ENCODE measurements around the gene ENPEP.
"Not testable (repeated sequence)": the region's sequence is repeated elsewhere in the genome, so short reads cannot be mapped to it uniquely, and the experiment has no call there.

Gene ENPEP

GRCh38 chr4:110540982-110541451 lies 65.1 kb downstream of the ENPEP start:
- H3K27ac ChIP-seq, result no peak overlapping the region
- H3K4me3 ChIP-seq, result no peak overlapping the region
- TF ChIP-seq EZH2 (IDR thresholded peaks at IDR 0.05) (no peak), POLR2AphosphoS5 (IDR thresholded peaks at IDR 0.05; ENCODE audit: borderline replicate concordance, low read depth, low read length) (no peak), FOXP2 (optimal IDR thresholded peaks at IDR 0.05; ENCODE audit: control extremely low read depth, extremely low read length, insufficient read depth) (no peak)
- H3K9ac ChIP-seq (ENCODE audit: insufficient read length), result no peak overlapping the region
- H3K9me3 ChIP-seq (ENCODE audit: low read depth, low read length), result no peaks in the 10 kb centered on the region
- H3K36me3 ChIP-seq (ENCODE audit: insufficient read depth, low read length), result no peaks in the 10 kb centered on the region
- no peak for DNase-seq (ENCODE audit: low read depth, low spot score)

GRCh38 chr4:110543577-110543976 lies 67.6 kb downstream of the ENPEP start:
- no peak for TF ChIP-seq EZH2 (IDR thresholded peaks at IDR 0.05)
- no peak for TF ChIP-seq FOXP2 (optimal IDR thresholded peaks at IDR 0.05; ENCODE audit: control extremely low read depth, extremely low read length, insufficient read depth)
- TF ChIP-seq POLR2AphosphoS5 (IDR thresholded peaks at IDR 0.05; ENCODE audit: borderline replicate concordance, low read depth, low read length), result no peak
- Histone ChIP-seq H3K9me3 (ENCODE audit: low read depth, low read length) (no peaks in the 10 kb centered on the region), H3K4me3 (no peak overlapping the region), H3K36me3 (ENCODE audit: insufficient read depth, low read length) (no peaks in the 10 kb centered on the region), H3K9ac (ENCODE audit: insufficient read length) (no peak overlapping the region), H3K27ac (no peak overlapping the region)
- no peak for DNase-seq (ENCODE audit: low read depth, low spot score)

- H3K9me3 ChIP-seq (ENCODE audit: low read depth, low read length), result no peaks in the 10 kb centered on the region
- no peak overlapping the region for H3K4me3 ChIP-seq
- no peak for DNase-seq (ENCODE audit: low read depth, low spot score)
- TF ChIP-seq FOXP2 (optimal IDR thresholded peaks at IDR 0.05; ENCODE audit: control extremely low read depth, extremely low read length, insufficient read depth) (no peak), EZH2 (IDR thresholded peaks at IDR 0.05) (no peak), POLR2AphosphoS5 (IDR thresholded peaks at IDR 0.05; ENCODE audit: borderline replicate concordance, low read depth, low read length) (no peak)
- H3K36me3 ChIP-seq (ENCODE audit: insufficient read depth, low read length), result no peaks in the 10 kb centered on the region
- no peak overlapping the region for H3K27ac ChIP-seq
- H3K9ac ChIP-seq (ENCODE audit: insufficient read length), result no peak overlapping the region
Observed at GRCh38 chr4:110544594-110544993, 68.6 kb downstream of the ENPEP start.

- Histone ChIP-seq H3K9ac (ENCODE audit: insufficient read length) (no peak overlapping the region), H3K36me3 (ENCODE audit: insufficient read depth, low read length) (no peaks in the 10 kb centered on the region), H3K27ac (no peak overlapping the region), H3K4me3 (no peak overlapping the region), H3K9me3 (ENCODE audit: low read depth, low read length) (no peaks in the 10 kb centered on the region)
- no peak for DNase-seq (ENCODE audit: low read depth, low spot score)
- no peak for TF ChIP-seq FOXP2 (optimal IDR thresholded peaks at IDR 0.05; ENCODE audit: control extremely low read depth, extremely low read length, insufficient read depth)
- TF ChIP-seq POLR2AphosphoS5 (IDR thresholded peaks at IDR 0.05; ENCODE audit: borderline replicate concordance, low read depth, low read length), result no peak
- TF ChIP-seq EZH2 (IDR thresholded peaks at IDR 0.05), result no peak
Observed at GRCh38 chr4:110550260-110550659, 74.3 kb downstream of the ENPEP start.

- no peak for TF ChIP-seq EZH2 (IDR thresholded peaks at IDR 0.05)
- TF ChIP-seq POLR2AphosphoS5 (IDR thresholded peaks at IDR 0.05; ENCODE audit: borderline replicate concordance, low read depth, low read length), result no peak
- TF ChIP-seq FOXP2 (optimal IDR thresholded peaks at IDR 0.05; ENCODE audit: control extremely low read depth, extremely low read length, insufficient read depth), result no peak
- no peak for DNase-seq (ENCODE audit: low read depth, low spot score)
Observed at GRCh38 chr4:110553197-110553596, 77.2 kb downstream of the ENPEP start.

GRCh38 chr4:110567214-110567613 lies 91.3 kb downstream of the ENPEP start:
- H3K9me3 ChIP-seq (ENCODE audit: low read depth, low read length), result no peaks in the 10 kb centered on the region
- no peak overlapping the region for H3K9ac ChIP-seq (ENCODE audit: insufficient read length)
- no peak overlapping the region for H3K27ac ChIP-seq
- no peaks in the 10 kb centered on the region for H3K36me3 ChIP-seq (ENCODE audit: insufficient read depth, low read length)
- DNase-seq (ENCODE audit: low read depth, low spot score), result no peak
- no peak overlapping the region for H3K4me3 ChIP-seq
- TF ChIP-seq FOXP2 (optimal IDR thresholded peaks at IDR 0.05; ENCODE audit: control extremely low read depth, extremely low read length, insufficient read depth) (no peak), POLR2AphosphoS5 (IDR thresholded peaks at IDR 0.05; ENCODE audit: borderline replicate concordance, low read depth, low read length) (no peak), EZH2 (IDR thresholded peaks at IDR 0.05) (no peak)

More at GRCh38 chr4:110553197-110553596, 77.2 kb downstream of the ENPEP start:
- H3K36me3 ChIP-seq (ENCODE audit: insufficient read depth, low read length), result no peaks in the 10 kb centered on the region
- H3K27ac ChIP-seq, result no peak overlapping the region
- no peak overlapping the region for H3K4me3 ChIP-seq
- no peak overlapping the region for H3K9ac ChIP-seq (ENCODE audit: insufficient read length)
- H3K9me3 ChIP-seq (ENCODE audit: low read depth, low read length), result no peaks in the 10 kb centered on the region

- DNase-seq (ENCODE audit: low read depth, low spot score); H3K27ac ChIP-seq; H3K36me3 ChIP-seq (ENCODE audit: insufficient read depth, low read length); H3K4me3 ChIP-seq; H3K9me3 ChIP-seq (ENCODE audit: low read depth, low read length); H3K9ac ChIP-seq (ENCODE audit: insufficient read length): not testable (repeated sequence)
Observed at GRCh38 chr4:110576696-110577095, 100.7 kb downstream of the ENPEP start.

- H3K4me3 ChIP-seq, result no peak overlapping the region
- H3K9me3 ChIP-seq (ENCODE audit: low read depth, low read length), result no peaks in the 10 kb centered on the region
- TF ChIP-seq POLR2AphosphoS5 (IDR thresholded peaks at IDR 0.05; ENCODE audit: borderline replicate concordance, low read depth, low read length) (no peak), FOXP2 (optimal IDR thresholded peaks at IDR 0.05; ENCODE audit: control extremely low read depth, extremely low read length, insufficient read depth) (no peak), EZH2 (IDR thresholded peaks at IDR 0.05) (no peak)
- H3K36me3 ChIP-seq (ENCODE audit: insufficient read depth, low read length), result no peaks in the 10 kb centered on the region
- peak; percentile 62 for DNase-seq (ENCODE audit: low read depth, low spot score)
- H3K27ac ChIP-seq, result no peak overlapping the region
- H3K9ac ChIP-seq (ENCODE audit: insufficient read length), result no peak overlapping the region
Observed at GRCh38 chr4:110586131-110586850, 110.3 kb downstream of the ENPEP start.

All from SK-N-MC (cell line).